Kidney (tissue), 14 donors: ENCODE results near the gene UCK1. TPM values are rescaled to one million over a fixed set of nuclear protein-coding genes. Genes with fewer than 3 reads are reported as not detected.
A peak's percentile ranks its signal among the peaks of the same experiment; 100 is the strongest.
"Not testable (repeated sequence)": the region's sequence is repeated elsewhere in the genome, so short reads cannot be mapped to it uniquely, and the experiment has no call there.

Experiments used
- DNase-seq, 5 donors: peaks; one replicate each; pipeline ENCODE4 v3.0.0-alpha.2; 2013 to 2020
- FAIRE-seq: peaks from 2 replicates; lab custom pipeline; 2012; peaks lifted over from hg19 to GRCh38; lab: Jason Lieb, UNC
- H3K27ac ChIP-seq, 2 donors: one replicate each; pipeline ENCODE4 v1.7.0; 2013; ENCODE audit warnings: low read depth in 2 of 2, low read length in 2 of 2, inconsistent platforms in 1 of 2
- H3K27me3 ChIP-seq: one replicate; pipeline ENCODE4 v1.7.1; 2013; ENCODE audit warnings: low read length, inconsistent platforms; ENCODE audit not compliant: control insufficient read depth, insufficient read depth
- H3K36me3 ChIP-seq, 3 donors: one replicate each; pipeline versions ENCODE4 v1.7.0 to v1.7.1; 2013; ENCODE audit warnings: low read length in 3 of 3, control low read depth in 1 of 3, inconsistent platforms in 1 of 3; ENCODE audit not compliant: insufficient read depth in 3 of 3, control insufficient read depth in 2 of 3
- H3K4me1 ChIP-seq, 3 donors: one replicate each; pipeline versions ENCODE4 v1.7.0 to v1.7.1; 2013; ENCODE audit warnings: low read length in 3 of 3, inconsistent platforms in 1 of 3, low read depth in 1 of 3; ENCODE audit not compliant: control insufficient read depth in 2 of 3, insufficient read depth in 2 of 3
- H3K4me3 ChIP-seq, 3 donors: one replicate each; pipeline versions ENCODE4 v1.7.0 to v1.8.1; 2013; ENCODE audit warnings: low read length in 3 of 3, control low read depth in 1 of 3, inconsistent platforms in 1 of 3
- H3K9ac ChIP-seq, 3 donors: one replicate each; pipeline versions ENCODE4 v1.7.0 to v1.7.1; 2013; ENCODE audit warnings: low read length in 3 of 3, control low read depth in 1 of 3, inconsistent platforms in 1 of 3
- H3K9me3 ChIP-seq, 3 donors: one replicate each; pipeline versions ENCODE4 v1.7.0 to v1.7.1; 2013; ENCODE audit warnings: low read length in 3 of 3, control low read depth in 1 of 3, inconsistent platforms in 1 of 3; ENCODE audit not compliant: control insufficient read depth in 2 of 3, insufficient read depth in 1 of 3
- CTCF ChIP-seq: IDR thresholded peaks from 3 replicates; pipeline ENCODE4 v1.5.1; 2012; ENCODE audit warnings: mild to moderate bottlenecking, moderate library complexity, borderline replicate concordance; ENCODE audit not compliant: insufficient read depth; ENCODE audit errors: extremely low read depth
- intact Hi-C: fragments of 100-400 bp; cut with DNase I; formaldehyde crosslinking; loops from one replicate; pipeline ENCODE4 v1.11.1; 2022
- polyA plus RNA-seq: library from polyadenylated mRNA; stranded (reverse); fragments of 350-450 nt; fragmentation: Illumina TruSeq; extraction: RNeasy Lipid Tissue Mini Kit (QIAGEN cat#74804); gene quantifications from one replicate; pipeline ENCODE4 v1.2.3, GENCODE V29; 2014; ENCODE audit warnings: low read depth, low replicate concordance; ENCODE audit not compliant: insufficient read depth
- total RNA-seq: library from RNA; stranded (reverse); fragmentation: NEBNext Ultra II Directional; extraction: Animal tissue kit (Norgen Biotek cat#: 25700); gene quantifications from one replicate; pipeline ENCODE4 v1.2.1, GENCODE V29; 2021
- donor health status: control.
- donor health status: control.
- donor health status: control.
- donor health status: control.
- donor health status: control.
- donor health status: DM: yes; HTN: yes; CAD: no.
- donor health status: Normal renal cell carcinoma (clear cell type).

UCK1 gene
- total and polyA plus RNA-seq, 2 donors from 2014 or later = 31.3 to 34.6 TPM

GRCh38 chr9:131554843-131555351, 23.8 kb upstream of the UCK1 start:
- FAIRE-seq (no peak), DNase-seq (peak in 1 of 5 donors; percentile 7)
- no peak for TF ChIP-seq CTCF
- Histone ChIP-seq H3K36me3 (no peaks in the 10 kb centered on the region), H3K9me3 (no peaks in the 10 kb centered on the region), H3K27ac (no peak overlapping the region), H3K27me3 (no peaks in the 10 kb centered on the region), H3K9ac (no peak overlapping the region), H3K4me3 (no peak overlapping the region), H3K4me1 (no peaks in the 10 kb centered on the region)
- intact Hi-C loops = no loop called here

DNA sequence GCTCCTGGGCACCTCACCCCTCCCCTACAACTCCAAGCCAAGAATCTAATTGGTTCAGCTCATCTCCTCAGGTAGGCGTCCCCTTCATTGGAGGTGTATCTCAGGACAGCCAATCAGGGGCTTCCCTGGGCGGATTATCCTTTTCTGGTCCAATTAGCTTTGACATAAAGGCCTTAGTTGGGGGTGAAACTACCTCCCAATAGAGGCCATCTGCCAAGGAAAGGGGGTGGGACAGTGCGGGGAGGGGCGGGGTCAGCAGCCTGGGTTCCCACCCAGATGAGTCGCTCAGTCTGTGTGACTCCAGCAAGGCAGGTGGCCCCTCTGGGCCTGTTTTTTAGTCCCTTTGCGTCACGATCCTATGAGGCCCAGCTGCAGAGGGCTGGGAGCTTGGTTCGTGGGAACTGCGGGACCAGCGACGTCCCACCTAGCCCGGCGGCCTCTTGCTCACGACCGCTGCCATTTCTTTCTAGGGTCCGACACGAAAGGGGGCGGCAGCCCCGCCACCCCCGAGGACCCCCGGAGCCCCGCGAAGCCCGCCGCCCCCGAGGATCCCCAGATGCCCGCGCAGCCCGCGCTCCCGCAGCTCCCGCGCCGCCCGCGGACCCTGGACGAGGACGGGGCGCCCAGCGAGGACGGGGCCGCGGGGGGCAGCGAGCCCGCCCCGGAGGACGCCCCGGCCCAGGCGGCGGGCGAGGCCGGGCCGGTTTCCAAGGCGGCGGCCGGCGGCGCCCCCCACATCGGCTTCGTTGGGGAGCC, 23.2 kb upstream of the UCK1 start:
- no peak overlapping the region for H3K9ac ChIP-seq
- no peaks in the 10 kb centered on the region for H3K36me3 ChIP-seq
- H3K27ac ChIP-seq = no peak overlapping the region
- H3K27me3 ChIP-seq = no peaks in the 10 kb centered on the region
- intact Hi-C loops = no loop called here
- no peak overlapping the region for H3K4me3 ChIP-seq
- no peaks in the 10 kb centered on the region for H3K9me3 ChIP-seq
- DNase-seq (no peak), FAIRE-seq (no peak)
- no peaks in the 10 kb centered on the region for H3K4me1 ChIP-seq
- no peak for TF ChIP-seq CTCF

GRCh38 chr9:131552030-131552429, 21.0 kb upstream of the UCK1 start:
- H3K36me3 ChIP-seq = no peaks in the 10 kb centered on the region
- H3K9me3 ChIP-seq = no peaks in the 10 kb centered on the region
- no peaks in the 10 kb centered on the region for H3K27me3 ChIP-seq
- FAIRE-seq (no peak), DNase-seq (no peak)
- H3K4me1 ChIP-seq = no peaks in the 10 kb centered on the region
- no peak overlapping the region for H3K4me3 ChIP-seq
- H3K27ac ChIP-seq = no peak overlapping the region
- no peak for TF ChIP-seq CTCF
- intact Hi-C loops = no loop called here
- H3K9ac ChIP-seq = no peak overlapping the region

- H3K9me3 ChIP-seq, DNase-seq, H3K27me3 ChIP-seq, intact Hi-C loops, H3K9ac ChIP-seq, FAIRE-seq, H3K4me3 ChIP-seq, H3K27ac ChIP-seq, H3K4me1 ChIP-seq, H3K36me3 ChIP-seq: not testable (repeated sequence)
Measured at GRCh38 chr9:131550465-131550864, 19.4 kb upstream of the UCK1 start.

DNA sequence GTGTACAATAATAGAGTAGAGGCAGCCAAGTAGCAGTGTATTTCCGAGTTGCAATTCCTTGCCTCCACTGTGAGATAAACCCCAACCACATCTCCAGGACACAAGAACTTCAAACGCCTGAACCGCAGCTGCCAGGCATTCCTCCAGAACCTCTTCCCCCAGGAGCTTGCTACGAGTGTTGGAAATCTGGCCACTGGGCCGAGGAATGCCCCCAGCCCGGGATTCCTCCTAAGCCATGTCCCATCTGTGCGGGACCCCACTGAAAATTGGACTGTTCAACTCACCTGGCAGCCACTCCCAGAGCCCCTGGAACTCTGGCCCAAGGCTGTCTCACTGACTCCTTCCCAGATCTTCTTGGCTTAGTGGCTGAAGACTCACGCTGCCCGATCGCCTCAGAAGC, 18.1 kb upstream of the UCK1 start:
- FAIRE-seq, intact Hi-C loops, H3K4me1 ChIP-seq, H3K9me3 ChIP-seq, H3K27ac ChIP-seq, H3K27me3 ChIP-seq, H3K4me3 ChIP-seq, H3K9ac ChIP-seq, H3K36me3 ChIP-seq, DNase-seq: not testable (repeated sequence)
